Embryonic facial prominence (tissue), 1 donor: ENCODE measurements around the gene ESRRA.
A peak's percentile ranks its signal among the peaks of the same experiment; 100 is the strongest.

Source experiments
- DNase-seq: peaks from one replicate; pipeline ENCODE4 v3.0.0-alpha.2; 2016; ENCODE audit errors: extremely low spot score

Gene ESRRA

DNA sequence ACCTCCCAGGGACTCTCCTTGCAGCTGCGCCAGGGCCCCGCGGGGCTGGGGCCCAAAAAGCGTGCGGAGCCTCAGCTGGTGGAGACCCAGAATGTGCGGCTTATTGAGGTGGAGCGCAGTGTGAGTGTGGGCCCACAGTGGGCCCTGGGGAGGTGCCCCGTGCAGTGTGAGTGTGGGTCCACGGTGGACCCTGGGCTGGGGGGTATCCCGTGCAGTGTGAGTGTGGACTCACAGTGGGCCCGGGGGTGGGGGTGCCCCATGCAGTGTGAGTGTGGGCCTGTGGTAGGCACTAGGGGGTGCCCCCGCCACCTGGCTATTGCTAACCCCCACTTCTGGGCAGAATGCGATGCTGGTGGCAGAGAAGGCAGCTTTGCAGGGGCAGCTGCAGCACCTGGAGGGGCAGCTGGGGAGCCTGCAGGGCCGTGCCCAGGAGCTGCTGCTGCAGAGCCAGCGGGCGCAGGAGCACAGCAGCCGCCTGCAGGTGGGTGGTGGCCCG is 45.9 kb downstream of the ESRRA start:
- no peak for DNase-seq

DNA sequence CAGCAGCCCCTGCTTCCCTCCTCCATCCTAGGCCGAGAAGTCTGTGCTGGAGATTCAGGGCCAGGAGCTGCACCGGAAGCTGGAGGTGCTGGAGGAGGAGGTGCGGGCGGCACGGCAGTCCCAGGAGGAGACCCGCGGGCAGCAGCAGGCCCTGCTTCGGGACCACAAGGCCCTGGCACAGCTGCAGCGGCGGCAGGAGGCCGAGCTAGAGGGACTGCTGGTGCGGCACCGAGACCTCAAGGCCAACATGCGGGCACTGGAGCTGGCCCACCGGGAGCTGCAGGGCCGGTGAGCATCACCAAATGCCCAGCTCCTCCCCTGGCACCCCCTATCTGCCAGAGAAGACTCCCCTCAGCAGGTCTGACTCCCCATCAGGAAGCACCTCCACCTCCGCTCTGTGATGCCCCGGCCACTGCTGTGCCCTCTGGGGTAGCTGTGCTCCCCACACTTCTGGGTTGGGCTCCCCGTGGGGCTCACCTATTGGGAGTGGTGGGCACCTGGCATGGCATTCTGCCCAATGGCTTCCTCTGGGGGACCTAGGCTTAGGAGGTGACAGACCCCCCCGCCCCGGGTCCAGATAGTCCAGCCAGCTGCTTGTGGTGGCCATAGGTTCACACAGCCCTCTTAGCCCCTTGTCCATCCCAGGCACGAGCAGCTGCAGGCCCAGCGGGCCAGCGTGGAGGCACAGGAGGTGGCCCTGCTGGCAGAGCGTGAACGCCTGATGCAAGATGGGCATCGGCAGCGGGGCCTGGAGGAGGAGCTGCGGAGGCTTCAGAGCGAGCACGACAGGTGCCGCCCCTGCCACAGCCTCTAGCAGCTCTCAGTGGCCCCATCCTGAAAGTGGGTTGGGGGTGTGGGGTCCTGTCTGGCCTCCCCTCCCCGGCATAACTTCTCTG is 47.0 kb downstream of the ESRRA start:
- DNase-seq = no peak

DNA sequence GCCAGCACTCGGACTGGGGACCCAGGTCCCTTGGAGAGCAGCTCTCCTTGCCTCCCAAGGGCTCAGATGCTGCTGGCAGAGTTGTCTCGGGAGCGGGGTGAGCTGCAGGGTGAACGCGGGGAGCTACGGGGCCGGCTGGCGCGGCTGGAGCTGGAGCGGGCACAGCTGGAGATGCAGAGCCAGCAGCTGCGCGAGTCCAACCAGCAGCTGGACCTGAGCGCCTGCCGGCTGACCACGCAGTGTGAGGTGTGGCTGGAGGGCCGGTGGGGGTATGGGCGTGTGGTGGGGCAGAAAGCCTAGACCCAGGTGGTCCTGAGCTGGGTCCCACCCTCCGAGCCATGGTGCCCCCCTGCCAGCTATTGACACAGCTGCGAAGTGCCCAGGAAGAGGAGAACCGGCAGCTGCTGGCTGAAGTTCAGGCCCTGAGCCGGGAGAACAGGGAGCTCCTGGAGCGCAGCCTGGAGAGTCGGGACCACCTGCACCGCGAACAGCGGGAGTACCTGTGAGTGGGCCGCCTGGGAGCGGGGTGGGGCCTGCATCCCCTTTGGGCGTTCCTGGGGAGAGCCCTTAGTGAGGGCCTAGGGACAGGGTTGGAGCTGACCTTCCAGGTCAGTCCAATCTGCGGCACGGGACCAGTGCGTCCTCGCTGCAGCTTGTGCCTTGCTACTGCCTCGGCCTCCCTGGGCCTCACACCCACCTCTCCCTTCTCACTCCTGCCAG is 47.8 kb downstream of the ESRRA start:
- DNase-seq = no peak

DNA sequence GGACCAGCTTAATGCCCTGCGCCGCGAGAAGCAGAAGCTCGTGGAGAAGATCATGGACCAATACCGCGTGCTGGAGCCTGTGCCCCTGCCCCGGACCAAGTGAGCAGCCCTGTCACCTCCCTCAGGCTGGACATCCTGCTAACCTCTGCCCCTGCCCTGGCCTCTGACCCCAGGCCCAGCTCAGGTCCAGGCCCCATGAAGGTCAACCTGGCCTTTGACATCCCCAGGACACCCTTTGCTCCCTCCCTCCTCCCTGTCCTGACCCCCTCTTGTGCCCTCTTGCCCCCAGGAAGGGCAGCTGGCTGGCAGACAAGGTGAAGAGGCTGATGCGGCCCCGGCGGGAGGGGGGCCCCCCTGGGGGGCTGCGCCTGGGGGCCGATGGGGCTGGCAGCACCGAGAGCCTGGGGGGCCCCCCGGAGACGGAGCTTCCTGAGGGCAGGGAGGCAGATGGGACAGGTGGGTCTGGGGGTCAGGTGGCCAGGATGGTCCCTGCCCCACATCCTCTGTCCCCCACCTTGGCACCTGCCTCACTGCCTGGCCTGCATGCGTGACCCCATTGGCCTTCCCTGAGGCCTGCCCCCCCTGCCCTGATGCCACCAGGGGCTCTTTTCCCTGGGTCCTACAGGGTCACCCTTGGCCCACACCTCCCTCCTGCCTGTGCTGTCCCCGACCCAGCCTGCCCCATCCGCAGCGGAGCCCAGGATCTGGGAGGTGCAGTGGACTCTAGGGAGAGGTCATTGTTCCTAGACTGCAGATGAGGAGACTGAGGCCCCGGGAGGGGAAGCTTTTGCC is 48.6 kb downstream of the ESRRA start:
- no peak for DNase-seq

DNA sequence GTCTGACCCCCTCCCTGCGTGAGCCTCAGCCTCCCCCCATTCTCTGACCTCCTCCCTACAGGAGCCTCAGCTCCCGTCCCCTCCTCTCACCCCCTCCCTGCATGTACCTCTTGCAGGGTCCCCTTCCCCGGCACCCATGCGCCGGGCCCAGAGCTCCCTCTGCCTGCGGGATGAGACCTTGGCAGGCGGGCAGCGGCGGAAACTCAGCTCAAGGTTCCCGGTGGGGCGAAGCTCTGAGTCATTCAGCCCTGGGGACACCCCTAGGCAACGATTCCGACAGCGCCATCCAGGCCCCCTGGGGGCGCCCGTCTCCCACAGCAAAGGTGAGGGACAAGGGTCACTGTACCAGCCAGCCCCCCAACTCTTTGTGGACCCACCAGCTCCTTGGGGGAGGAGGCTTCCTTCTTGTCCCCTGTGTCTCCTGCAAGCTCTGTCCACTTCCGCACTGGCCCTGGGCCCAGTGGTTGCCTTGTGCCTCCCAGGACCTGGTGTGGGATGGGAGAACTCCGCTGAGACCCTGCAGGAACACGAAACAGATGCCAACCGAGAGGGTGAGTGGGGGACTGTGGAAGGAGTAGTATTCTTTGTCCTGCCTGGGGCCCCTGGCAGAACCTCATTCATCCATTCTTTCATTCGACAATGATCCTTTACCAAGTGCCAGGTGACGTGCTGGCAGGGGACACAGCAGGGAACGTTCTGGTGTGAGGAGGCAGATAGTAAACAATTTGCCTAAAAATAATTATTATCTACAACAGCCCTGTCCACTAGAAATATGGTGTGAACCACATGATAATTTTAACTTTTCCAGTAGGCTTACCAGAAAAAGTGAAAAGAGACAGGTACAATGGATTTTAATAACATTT is 50.0 kb downstream of the ESRRA start:
- peak; percentile 22 for DNase-seq

DNA sequence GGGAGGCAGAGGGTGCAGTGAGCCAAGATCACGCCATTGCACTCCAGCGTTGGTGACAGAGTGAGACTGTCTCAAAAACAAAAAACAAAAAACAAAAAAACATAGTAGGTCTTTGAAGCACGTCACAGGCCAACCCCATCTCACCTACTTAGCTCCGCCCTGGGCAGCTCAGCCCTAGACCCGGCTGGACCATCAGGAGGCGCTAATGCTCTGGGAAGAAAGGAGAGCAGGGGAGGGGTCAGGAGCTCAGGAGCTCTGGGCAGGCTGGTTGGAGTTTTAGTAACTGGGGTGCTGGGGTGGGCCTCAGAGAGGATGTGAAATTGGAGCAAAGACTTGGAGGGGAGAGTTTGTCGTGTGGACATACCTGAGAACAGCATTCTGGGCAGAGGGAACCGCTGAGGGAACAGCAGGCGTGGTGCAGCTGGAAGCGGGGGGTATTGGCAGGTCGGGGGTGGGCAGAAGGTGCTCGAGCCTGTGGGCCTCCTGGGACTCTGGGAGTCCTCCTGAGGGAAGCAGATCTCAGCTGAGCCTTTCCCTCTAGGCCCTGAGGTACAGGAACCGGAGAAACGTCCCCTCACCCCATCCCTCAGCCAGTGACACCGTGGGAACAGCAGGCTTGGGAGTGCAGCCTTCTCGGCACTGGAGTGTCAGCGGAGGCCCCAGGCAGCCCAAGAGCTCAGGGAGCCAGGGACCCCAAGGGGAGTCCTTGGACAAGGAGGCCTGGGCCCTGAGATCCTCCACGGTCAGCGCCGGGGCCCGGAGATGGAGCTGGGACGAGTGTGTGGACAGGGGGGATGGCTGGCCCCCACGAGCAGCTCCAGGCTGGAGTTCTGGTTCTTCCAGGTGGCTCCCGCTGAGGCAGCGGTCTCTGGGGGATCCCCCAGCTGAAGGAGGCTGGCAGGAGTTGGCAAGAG is 51.4 kb downstream of the ESRRA start:
- DNase-seq = no peak

DNA sequence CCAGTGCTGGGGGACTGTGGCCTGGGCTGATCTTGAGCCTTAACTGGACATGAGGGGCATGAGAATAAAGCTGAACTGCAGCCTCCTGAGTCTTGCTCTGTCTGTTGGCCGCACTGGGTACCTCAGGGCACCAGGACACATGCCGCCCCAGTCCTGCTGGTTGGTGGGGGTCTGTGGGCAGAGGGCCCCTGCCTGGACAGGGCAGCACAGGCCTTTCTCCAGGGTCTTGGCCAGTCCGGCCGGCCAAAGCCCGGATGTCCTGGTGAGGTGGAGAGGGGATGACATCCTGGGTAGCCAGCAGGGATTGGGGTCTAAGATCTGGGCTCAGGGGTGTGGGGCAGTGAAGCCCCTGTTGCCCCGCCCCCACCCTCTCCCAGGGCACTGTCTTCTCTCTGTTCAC is 52.1 kb downstream of the ESRRA start:
- no peak for DNase-seq

DNA sequence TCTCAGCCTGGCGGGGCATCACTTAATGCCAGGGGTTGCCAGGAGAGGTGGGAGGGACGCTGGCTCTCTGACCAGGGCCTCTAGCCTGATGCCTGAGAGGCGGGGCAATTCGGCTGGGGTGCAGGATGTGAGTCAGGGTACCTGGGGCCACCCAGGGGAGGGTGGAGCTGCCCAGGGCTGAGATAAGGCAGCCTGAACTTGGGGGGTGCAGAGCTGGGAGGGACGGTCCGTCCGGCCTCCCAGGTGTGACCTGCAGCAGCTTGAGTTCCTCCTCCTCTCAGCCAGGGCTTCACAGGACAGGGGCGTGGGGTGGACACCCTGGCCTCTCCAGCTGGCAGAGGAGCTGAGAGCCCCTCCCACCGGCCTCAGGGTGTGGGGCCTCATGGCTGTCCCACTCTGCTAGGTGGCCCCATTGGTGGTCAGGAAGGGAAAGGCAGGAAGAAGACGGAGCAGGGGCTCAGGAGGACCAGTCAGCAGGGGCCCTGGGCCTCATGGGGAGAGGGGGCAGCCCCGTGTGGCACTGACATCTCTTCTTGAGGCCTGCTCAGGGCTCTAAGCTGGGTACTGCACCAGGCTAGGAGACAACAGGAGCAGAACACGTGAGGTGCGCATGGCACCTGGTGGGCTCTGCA is 52.7 kb downstream of the ESRRA start:
- no peak for DNase-seq

DNA sequence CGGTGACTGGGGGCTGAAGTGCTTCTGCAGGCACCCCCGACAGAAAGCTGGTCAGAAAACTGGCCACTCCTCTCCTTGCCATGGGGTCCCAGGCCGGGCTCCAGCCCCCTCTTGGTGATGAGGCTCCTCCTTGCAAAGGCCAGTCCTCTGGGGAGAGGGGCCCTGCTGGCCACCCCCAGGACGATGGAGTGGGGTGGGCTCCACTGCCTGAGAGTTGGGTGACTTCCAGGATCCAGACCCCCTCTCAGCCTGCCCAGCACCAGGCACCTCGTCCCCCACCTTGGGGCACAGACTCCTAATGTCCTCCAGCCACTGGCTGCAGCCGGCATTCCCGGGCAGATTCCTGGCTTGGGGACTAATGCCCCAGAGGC is 53.2 kb downstream of the ESRRA start:
- DNase-seq = no peak

DNA sequence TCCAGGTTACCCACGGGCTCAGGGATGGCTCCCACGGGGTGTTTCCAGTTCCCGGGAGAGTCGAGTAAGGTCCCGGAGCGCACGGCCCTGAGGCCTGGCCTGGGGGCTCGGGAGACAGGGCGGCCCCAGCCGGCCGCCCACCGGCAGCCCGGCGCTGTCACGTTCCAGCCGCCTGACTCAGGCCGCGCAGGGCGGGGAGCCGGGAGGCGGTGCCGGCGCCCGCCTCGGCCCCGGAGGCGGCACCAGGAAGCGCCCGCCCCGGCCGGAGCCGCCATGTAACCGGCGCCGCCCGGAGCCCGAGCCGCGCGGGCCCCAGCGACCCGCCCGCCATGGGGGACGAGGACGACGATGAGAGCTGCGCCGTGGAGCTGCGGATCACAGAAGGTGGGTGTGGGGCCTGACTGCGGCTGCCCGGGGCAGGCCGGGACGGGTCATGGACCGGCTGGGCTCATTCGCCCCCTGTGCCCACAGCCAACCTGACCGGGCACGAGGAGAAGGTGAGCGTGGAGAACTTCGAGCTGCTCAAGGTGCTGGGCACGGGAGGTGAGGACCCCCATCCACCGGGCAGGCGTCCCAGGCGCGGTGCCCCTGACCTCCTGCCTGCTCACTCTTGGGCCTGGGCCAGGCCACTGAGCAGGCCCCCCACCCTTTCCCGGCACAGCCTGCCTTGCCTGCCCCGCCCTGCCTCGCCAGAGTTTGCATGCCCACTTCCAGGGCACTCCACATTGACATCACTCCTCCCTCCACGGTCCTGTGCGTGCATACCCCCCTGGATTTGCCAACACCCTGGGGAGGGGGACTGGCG is 53.8 kb downstream of the ESRRA start, which contains the start of gene RPS6KA4:
Gene RPS6KA4 (plus strand): TSS at position 256 of the 805 bp plus-strand sequence. CDS start 74 bp downstream, at position 330.
- no peak for DNase-seq

DNA sequence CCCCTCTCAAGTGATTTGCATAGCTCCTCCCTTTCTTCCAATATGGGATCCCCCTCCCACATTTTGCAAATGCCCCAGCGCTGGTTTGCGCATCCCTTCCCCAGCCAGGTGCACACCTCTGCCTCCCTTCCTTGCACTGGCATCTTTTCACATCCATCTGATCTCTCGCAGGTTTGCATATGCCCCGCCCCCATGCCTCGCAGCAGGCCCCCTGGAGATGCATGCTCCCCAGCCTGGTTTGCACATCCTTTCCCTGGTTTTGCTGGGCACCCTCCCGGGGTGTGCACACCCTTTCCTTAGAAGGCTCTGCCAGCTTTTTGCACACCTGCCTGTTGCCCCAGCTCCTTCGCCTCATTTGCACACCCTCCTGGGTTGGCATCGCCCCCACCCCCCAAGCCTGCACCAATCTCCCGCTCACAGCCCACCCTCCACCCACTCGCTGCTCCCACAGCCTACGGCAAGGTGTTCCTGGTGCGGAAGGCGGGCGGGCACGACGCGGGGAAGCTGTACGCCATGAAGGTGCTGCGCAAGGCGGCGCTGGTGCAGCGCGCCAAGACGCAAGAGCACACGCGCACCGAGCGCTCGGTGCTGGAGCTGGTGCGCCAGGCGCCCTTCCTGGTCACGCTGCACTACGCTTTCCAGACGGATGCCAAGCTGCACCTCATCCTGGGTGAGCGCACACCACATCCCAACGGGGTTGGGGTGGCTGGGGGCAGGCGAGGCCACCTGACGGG is 54.6 kb downstream of the ESRRA start:
- DNase-seq = no peak

DNA sequence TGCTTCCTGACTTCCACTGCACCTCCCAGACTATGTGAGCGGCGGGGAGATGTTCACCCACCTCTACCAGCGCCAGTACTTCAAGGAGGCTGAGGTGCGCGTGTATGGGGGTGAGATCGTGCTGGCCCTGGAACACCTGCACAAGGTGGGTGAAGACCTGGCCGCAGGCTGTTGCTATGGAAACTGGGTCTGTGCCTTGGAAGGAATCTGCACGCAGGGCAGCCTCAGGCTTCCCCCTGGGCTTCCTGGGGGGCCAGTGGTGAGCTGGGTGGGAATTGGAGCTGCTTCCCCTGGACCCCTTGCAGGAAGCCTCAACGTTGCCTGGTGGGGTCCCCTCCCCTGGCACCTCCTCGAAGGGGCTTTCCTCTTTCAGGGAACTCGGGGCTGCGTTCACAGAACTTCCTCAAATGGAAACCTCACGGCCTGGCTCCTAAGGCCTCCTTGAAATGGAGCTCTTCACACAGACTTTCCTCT is 55.2 kb downstream of the ESRRA start:
- no peak for DNase-seq

DNA sequence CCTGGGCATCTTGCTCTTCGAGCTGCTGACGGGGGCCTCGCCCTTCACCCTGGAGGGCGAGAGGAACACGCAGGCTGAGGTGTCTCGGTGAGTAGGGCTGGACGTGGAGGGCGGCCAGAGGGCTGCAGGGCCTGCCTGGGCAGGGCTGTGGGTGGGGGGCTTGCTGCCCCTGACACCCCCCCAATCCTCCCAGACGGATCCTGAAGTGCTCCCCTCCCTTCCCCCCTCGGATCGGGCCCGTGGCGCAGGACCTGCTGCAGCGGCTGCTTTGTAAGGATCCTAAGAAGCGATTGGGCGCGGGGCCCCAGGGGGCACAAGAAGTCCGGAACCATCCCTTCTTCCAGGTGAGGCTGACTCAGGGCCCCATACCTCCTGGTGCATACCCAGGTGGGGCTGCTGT is 56.3 kb downstream of the ESRRA start:
- no peak for DNase-seq

DNA sequence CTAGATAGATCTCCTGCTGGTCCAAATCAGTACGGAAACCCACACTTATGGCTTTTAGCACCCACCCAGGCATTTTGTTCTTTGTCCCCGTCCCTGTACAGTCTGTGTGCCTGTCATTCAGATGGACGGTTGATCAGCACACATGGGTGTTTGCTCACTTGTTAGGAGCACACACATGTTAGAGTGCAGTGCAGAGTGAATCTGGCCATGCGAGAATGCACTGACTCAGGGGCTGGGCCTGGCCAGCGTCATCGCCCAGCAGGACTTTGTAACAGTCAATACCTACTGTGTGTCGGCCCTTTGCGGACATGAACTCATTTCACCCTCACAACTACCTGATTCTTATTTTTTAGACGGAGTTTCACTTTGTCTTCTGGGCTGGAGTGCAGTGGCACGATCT is 57.0 kb downstream of the ESRRA start:
- no peak for DNase-seq

DNA sequence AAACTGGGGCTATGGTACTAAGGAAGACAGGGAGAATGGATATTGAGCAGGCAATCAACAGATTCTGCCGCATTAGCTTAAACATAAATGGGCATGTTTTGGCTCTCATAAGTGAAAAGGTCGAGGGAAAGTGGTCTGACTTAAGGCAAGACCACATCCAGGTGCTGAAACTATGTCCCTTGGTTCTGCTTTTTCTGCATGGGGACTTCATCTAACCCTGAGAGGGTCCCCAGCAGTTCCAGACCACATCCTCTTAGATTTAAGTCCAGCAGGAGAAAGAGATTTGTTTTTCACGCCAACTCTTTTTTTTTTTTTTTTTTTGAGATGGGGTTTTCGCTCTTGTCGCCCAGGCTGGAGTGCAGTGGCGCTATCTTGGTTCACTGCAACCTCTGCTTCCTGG is 59.1 kb downstream of the ESRRA start:
- DNase-seq = no peak

DNA sequence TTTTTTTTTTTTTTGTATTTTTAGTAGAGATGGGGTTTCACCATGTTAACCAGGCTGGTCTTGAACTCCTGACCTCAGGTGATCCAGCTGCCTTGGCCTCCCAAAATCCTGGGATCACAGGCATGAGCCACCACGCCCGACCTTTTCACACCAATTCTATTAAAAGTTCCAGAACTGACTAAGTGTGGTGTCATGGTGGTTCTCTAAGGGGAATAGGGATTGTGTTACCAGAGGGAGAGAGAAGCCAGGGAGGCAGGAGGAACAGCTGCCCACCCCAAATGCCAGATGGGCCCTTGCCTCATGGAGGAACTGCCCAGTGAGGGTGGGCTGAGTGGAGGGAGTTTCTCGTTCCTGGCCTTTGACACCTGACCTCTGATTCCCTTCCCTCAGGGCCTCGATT is 59.6 kb downstream of the ESRRA start:
- DNase-seq = no peak
